ENCODE results near the gene NPLOC4. TPM values are rescaled to one million over a fixed set of nuclear protein-coding genes. Genes with fewer than 3 reads are reported as not detected.

NPLOC4 gene
- total and polyA plus RNA-seq, 2 of the 13 experiments (the other 11 are each of a cell fraction or from before 2014, with no cell fraction given), result 57.0 to 97.0 TPM

GRCh38 chr17:81568416-81568815 lies 68.5 kb downstream of the NPLOC4 start:
- ChIA-PET CTCF (ENCODE audit: low intra/inter-chr PET ratio, low total read pairs) (no interaction called here), POLR2A (no interaction called here)
- no peaks in the 10 kb centered on the region for H3K27me3 ChIP-seq (ENCODE audit: control insufficient read depth in 1 of 2, insufficient read depth in 2 of 2, low read length in 2 of 2)
- no TSS peak for BruUV-seq (replicated peaks)
- H3K79me2 ChIP-seq (ENCODE audit: insufficient read depth, low read length), result no peaks in the 10 kb centered on the region
- no peaks in the 10 kb centered on the region for H3K9me3 ChIP-seq (ENCODE audit: low read length)
- ATAC-seq (no peak), FAIRE-seq (no peak), DNase-seq (ENCODE audit: low spot score) (no peak)
- in situ Hi-C loops (cut with HindIII; ENCODE audit: extremely low pct_ligation_motif_present, low pct_unique_long_range_greater_than_20kb), result no loop called here
- H3K4me3 ChIP-seq (replicated peaks in 1 of 3; ENCODE audit: insufficient read depth in 1 of 3, low read depth in 2 of 3, low read length in 3 of 3), result no peak overlapping the region
- H4K20me1 ChIP-seq (ENCODE audit: insufficient read depth, low read length), result no peaks in the 10 kb centered on the region
- no peak overlapping the region for H3K27ac ChIP-seq (ENCODE audit: extremely low read length, insufficient read depth, low read length)
- H3K4me2 ChIP-seq (ENCODE audit: low read depth, low read length), result no peak overlapping the region
- H3K4me1 ChIP-seq (ENCODE audit: insufficient read depth, low read length), result no peaks in the 10 kb centered on the region
- no peak overlapping the region for H2AFZ ChIP-seq (ENCODE audit: low read length)
- H3K36me3 ChIP-seq (replicated peaks in 1 of 2; ENCODE audit: control insufficient read depth in 1 of 2, insufficient read depth in 2 of 2, low read length in 2 of 2), result peaks cover 61 to 85% of the 10 kb centered on the region in 2 experiments
- 96% methylated on average over 10 of the region's 10 CpGs for WGBS (ENCODE audit: low lambda C conversion rate)
- intact Hi-C loops (cut with micrococcal nuclease; ENCODE audit: unreplicated experiment), result no loop called here
- TF ChIP-seq ZFP62 (CRISPR knock-in tag; IDR thresholded peaks at IDR 0.05) (no peak), TBP (CRISPR knock-in tag; IDR thresholded peaks at IDR 0.05) (no peak), ZFP36L2 (CRISPR knock-in tag; IDR thresholded peaks at IDR 0.05) (no peak), PITX1 (CRISPR knock-in tag; IDR thresholded peaks at IDR 0.05) (no peak), E2F5 (CRISPR knock-in tag; conservative IDR thresholded peaks at IDR 0.05) (no peak), HNRNPLL (IDR thresholded peaks at IDR 0.05; ENCODE audit: low read depth, low read length, poor library complexity, severe bottlenecking) (no peak), FLYWCH1 (CRISPR knock-in tag; IDR thresholded peaks at IDR 0.05) (no peak), NKX3-1 (CRISPR knock-in tag; IDR thresholded peaks at IDR 0.05) (no peak), SMAD9 (CRISPR knock-in tag; IDR thresholded peaks at IDR 0.05) (no peak), SNRNP70 (IDR thresholded peaks at IDR 0.05; ENCODE audit: low read depth, low read length) (no peak), RARG (CRISPR knock-in tag; IDR thresholded peaks at IDR 0.05; ENCODE audit: low read depth) (no peak), ZNF143 (CRISPR knock-in tag; IDR thresholded peaks at IDR 0.05) (no peak), NR2C2 (CRISPR knock-in tag; IDR thresholded peaks at IDR 0.05; ENCODE audit: borderline replicate concordance) (no peak), POLR2AphosphoS2 (IDR thresholded peaks at IDR 0.05; ENCODE audit: low read depth, low read length) (no peak)
- TF ChIP-seq, protein P1, sequence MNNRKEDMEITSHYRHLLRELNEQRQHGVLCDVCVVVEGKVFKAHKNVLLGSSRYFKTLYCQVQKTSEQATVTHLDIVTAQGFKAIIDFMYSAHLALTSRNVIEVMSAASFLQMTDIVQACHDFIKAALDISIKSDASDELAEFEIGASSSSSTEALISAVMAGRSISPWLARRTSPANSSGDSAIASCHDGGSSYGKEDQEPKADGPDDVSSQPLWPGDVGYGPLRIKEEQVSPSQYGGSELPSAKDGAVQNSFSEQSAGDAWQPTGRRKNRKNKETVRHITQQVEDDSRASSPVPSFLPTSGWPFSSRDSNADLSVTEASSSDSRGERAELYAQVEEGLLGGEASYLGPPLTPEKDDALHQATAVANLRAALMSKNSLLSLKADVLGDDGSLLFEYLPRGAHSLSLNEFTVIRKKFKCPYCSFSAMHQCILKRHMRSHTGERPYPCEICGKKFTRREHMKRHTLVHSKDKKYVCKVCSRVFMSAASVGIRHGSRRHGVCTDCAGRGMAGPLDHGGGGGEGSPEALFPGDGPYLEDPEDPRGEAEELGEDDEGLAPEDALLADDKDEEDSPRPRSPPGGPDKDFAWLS (CRISPR knock-in tag; IDR thresholded peaks at IDR 0.05; ENCODE audit: borderline replicate concordance), result no peak
- no peak overlapping the region for H3K9ac ChIP-seq (ENCODE audit: insufficient read depth, low read depth, low read length)

All from HepG2 (cell line).